ENCODE results near the gene MPZL2.

The MPZL2 gene

GRCh38 chr11:118243161-118243560 lies 20.9 kb downstream of the MPZL2 start:
- DNase-seq (ENCODE audit: low read depth): no peak

- no peak for DNase-seq (ENCODE audit: low read depth)
Observed at GRCh38 chr11:118241764-118242098, 22.4 kb downstream of the MPZL2 start.

- DNase-seq (ENCODE audit: low read depth): peak; percentile 31
Observed at GRCh38 chr11:118240999-118241763, 22.9 kb downstream of the MPZL2 start.

GRCh38 chr11:118239509-118240205 lies 24.4 kb downstream of the MPZL2 start:
- no peak for DNase-seq (ENCODE audit: low read depth)

GRCh38 chr11:118238929-118239328 lies 25.2 kb downstream of the MPZL2 start:
- no peak for DNase-seq (ENCODE audit: low read depth)

DNA sequence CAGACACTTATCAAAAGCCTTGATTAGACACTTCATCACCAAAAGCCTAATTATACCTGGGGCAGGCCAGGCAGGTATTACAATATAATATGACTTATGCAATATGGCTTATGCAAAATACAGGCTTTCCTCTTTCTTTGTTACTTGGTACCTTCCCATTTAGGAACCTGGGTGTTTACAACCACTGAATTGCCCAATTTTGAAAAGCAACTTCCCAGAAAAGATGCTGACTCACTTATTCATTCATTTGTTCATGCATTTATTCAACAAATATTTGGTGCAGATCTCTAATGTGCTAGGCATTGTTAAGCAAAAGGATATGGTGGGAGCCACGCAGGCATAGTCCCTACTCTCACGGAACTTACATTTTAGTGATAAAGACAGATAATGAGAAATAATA lies 25.7 kb downstream of the MPZL2 start:
- DNase-seq (ENCODE audit: low read depth): no peak

DNA sequence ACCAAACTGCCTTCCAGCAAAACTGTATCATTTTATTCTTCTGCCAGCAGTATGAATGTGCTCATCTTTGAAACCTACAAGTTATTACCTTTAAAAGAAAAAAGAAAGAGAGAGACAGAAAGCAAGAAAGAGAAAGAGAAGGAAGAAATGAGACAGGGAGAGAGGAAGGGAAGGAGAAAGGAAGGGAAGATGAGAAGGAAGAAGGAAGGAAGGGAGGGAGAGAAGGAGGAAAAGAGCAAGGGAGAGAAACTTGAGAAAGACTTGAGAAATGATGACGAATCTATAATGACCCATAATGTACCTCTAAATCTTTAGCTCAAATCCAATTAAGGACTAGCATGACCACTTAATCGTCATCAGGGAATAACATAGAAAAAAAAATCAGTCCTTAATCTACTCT lies 27.9 kb downstream of the MPZL2 start:
- no peak for DNase-seq (ENCODE audit: low read depth)

GRCh38 chr11:118234833-118235232 lies 29.3 kb downstream of the MPZL2 start:
- DNase-seq (ENCODE audit: low read depth): no peak

DNA sequence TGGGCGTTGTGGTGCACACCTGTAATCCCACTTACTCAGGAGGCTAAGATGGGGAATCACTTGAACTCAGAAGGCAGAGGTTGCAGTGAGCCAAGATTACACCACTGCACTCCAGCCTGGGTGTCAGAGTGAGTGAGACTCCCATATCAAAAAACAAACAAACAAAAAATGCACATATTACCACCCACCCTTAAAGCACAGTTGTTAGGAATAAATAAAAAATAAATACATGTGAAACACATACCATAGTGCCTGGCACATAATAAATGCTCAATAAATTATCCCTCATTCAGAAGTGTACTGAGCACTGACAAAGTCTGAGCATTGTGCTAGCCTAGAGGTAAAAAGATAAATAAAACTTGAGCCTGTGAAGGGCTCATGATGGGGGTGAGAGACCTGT lies 30.2 kb downstream of the MPZL2 start:
- no peak for DNase-seq (ENCODE audit: low read depth)

- DNase-seq (ENCODE audit: low read depth): no peak
Observed at GRCh38 chr11:118233377-118233776, 30.7 kb downstream of the MPZL2 start.

DNA sequence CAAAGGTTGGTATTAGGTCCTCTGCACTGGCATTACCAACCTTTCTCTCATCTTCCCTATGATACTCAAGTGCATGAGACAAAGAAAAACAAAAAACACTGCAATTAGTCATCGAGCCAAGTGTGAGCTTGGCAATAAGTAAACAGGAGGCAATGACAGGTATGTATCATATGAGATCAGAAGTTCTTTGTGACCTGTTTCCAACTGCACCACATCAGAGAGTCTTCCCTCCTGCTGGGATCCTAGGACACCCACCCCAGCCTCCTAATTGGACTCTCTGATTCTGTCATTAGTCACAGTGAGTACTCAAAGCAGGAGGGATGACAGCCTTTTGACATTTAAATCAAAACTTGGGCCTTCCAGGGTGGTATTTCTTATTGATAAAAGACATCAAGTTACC lies 31.4 kb downstream of the MPZL2 start:
- no peak for DNase-seq (ENCODE audit: low read depth)

GRCh38 chr11:118231461-118231860 lies 32.6 kb downstream of the MPZL2 start:
- DNase-seq (ENCODE audit: low read depth): no peak

- DNase-seq (ENCODE audit: low read depth): no peak
Observed at GRCh38 chr11:118230088-118230487, 34.0 kb downstream of the MPZL2 start.

DNA sequence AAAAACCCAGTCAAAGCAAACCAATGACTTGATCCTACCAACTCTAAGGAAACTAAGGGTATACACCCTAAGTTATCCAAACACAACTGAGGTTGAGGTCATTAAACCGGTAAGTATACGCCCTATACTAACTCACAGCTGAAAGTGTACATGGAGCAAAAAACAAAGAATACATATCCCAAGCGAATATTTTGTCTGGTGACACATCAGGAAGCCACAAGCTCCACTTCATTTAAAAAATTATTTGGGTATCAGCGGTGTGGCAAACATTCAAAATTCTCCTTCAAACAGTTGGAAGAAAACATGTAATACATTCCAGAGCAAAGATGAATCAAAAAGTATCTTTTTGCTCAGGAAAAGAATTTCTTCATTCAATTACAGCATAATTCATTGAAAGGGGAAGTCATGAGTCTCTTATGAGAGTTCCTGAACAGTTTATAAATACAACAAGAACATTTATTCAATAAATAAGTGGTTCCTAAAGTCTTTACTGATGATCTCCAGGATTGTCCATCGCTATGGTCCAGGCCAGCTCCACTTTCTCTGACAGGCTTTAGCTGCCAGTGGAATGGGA lies 34.7 kb downstream of the MPZL2 start:
- no peak for DNase-seq (ENCODE audit: low read depth)

DNA sequence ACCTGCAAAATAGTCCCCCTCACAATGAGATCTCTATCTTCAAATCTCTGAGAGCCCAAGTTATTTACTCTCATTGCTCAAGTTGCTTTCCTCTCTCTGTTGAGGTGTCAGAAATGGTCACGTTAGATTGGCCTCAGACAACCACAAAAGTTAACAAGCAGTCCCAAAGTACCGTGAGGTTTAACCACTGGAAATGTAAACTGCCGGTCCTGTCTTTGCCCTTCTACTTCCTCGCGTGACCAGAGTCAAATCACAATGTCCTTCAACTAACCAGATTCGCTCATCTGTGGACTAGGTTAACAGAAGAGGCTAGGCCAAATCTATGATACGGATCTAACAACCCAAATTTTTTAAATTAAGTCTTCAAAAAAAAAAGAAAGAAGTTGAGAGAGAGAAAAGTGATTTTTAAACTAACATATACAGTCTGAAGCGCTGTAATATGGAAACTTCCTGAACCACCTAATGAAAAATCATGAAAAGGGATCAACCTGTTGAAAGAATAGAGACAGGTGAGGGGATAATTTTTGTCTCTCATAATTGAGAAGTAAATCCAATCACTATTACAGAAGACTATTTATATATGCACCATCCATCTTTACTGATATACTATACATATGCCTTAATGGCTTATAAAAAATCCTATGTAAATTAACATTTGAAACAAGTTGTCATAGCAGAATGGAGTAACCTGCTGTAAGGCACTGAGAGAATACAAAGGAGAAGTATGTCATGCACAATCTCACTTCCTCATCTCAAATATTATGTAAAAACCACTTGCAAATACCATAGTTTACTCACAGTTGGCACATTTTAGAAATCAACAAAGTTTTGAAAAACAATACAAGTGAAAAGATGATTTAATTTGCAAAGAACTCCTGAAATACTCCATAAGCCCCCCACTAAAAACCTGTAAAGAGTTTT lies 36.0 kb downstream of the MPZL2 start:
- DNase-seq (ENCODE audit: low read depth): no peak

- DNase-seq (ENCODE audit: low read depth): no peak
Observed at GRCh38 chr11:118226781-118227180, 37.3 kb downstream of the MPZL2 start.

DNA sequence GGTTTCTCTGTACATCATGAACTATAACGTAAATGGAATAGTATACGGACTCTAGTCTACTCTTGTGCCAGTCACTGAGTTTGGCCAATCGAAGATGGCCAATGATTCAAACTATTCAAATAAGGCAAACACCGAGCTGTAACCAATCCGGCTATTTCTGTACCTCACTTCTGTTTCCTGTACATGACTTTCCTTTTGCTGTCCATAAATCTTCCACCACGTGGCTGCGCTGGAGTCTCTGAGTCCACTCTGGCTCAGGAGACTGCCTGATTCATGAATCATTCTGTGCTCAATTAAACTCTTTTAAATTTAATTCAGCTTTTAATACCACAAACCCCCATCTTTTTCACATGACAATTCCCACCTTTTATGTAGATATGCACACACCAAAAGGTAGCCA lies 37.8 kb downstream of the MPZL2 start:
- DNase-seq (ENCODE audit: low read depth): peak; percentile 26

DNA sequence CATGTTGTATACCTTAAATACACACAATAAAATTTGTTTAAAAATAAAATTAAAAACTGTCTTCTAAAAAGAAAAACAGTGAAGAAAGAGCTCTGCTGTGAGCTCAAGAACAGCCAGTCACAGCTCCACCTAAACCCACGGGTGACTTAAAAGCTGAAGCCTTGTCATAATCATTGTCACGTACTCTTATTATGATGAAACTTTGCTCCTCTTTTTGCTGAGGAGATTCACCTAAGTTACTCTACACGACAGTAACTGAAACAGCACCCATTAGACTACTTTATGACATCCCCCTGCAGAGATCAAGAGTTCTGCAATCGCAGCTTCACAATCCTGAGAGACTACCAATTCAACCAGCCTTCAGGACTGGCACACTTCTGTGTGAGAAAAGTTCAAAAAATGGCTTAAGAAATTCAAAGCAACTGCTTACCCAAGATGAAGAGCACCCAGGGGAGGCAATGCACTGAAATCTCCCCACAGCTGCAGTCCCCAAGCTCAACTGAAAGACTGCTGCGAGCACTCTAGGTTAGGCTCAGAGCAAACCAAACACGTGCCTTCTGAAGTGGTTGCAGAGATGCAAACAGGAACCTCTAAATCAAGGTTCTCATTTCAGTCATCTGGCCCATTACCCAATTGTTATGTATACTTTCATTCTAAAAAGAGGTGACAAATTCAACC lies 39.4 kb downstream of the MPZL2 start, which contains the start of gene JAML:
JAML (minus strand) TSS at position 501 of the 678 bp plus-strand sequence. CDS start 10,145 bp downstream, outside the sequence.
- DNase-seq (ENCODE audit: low read depth): no peak

DNA sequence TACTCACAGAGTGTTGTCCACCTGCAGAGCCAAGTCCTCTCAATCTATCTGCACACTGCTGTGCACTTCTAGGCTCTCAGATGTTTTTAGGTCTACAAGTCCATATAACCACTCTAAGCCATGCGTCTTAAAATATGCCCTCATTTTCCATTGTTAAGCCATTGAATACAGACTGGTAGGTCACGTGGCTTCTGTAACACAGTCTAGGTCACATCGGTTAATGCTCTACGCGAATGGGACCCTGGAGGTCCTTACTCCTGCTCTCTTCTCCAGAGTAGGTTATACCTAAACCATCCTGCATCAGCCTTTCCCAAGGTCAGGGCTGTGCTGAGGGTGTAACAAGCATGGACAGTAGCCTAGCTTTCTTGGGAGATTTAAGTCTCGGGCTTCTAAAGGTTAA lies 40.1 kb downstream of the MPZL2 start:
- no peak for DNase-seq (ENCODE audit: low read depth)

DNA sequence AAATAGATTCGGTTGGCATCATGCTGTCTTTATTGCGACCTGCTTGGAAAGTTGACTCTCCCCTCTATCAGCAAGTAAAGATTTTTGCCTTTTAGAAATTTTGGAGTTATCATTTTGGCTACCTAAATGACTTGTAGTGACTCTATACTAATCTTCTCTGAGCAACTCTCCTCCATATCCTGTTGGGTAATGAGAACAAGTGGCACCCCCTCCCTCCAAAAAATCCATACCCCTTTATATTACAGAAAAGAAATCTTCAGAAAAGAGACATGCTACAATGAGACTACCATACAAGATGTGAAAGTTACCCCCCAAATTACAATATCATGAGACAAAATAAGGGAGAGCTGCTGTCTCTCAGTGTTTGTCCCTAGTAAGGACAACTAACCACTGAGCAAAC lies 40.5 kb downstream of the MPZL2 start:
- no peak for DNase-seq (ENCODE audit: low read depth)

GRCh38 chr11:118222437-118222836 lies 41.7 kb downstream of the MPZL2 start:
- no peak for DNase-seq (ENCODE audit: low read depth)

DNA sequence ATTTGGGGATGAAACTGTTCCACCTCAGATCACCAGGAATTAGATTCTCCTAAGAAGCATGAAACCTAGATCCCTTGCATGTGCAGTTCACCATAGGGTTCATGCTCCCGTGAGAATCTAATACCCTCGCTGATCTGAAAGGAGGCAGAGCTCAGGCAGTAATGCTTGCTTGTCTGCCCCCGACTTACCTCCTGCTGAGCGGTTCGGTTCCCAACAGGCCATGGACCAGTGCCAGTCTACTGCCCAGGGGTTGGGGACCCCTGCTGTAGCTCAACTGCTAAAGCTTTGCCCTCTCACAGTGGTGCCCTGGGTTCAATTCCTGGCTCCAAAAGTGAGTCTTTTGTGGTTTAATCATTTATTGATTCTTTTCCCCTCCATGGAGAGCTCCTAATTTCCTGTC lies 42.7 kb downstream of the MPZL2 start:
- DNase-seq (ENCODE audit: low read depth): no peak
